HG02623 (cell line): ENCODE data around the gene GASK1A.

ENCODE experiments used
- ATAC-seq: cut with Tn5 transposase; IDR thresholded peaks from one replicate; pipeline ENCODE4 v1.9.1; 2021; ENCODE audit warnings: moderate library complexity; ENCODE audit not compliant: unreplicated experiment

GASK1A gene

GRCh38 chr3:43080726-43081568 lies 101.8 kb downstream of the GASK1A start:
- no peak for ATAC-seq

GRCh38 chr3:43081796-43082195 lies 102.7 kb downstream of the GASK1A start:
- ATAC-seq = no peak

GRCh38 chr3:43082457-43082856 lies 103.3 kb downstream of the GASK1A start:
- no peak for ATAC-seq

- ATAC-seq = no peak
Observed at GRCh38 chr3:43086460-43087165, 107.5 kb downstream of the GASK1A start.

GRCh38 chr3:43087249-43087776 lies 108.2 kb downstream of the GASK1A start:
- ATAC-seq = no peak

- ATAC-seq = no peak
Observed at GRCh38 chr3:43089081-43089480, 110.0 kb downstream of the GASK1A start.

- no peak for ATAC-seq
Observed at GRCh38 chr3:43090238-43090637, 111.1 kb downstream of the GASK1A start.

- no peak for ATAC-seq
Observed at GRCh38 chr3:43091481-43091880, 112.4 kb downstream of the GASK1A start.

GRCh38 chr3:43093006-43093405 lies 113.9 kb downstream of the GASK1A start:
- no peak for ATAC-seq

GRCh38 chr3:43093974-43094373 lies 114.9 kb downstream of the GASK1A start:
- no peak for ATAC-seq

GRCh38 chr3:43094381-43094780 lies 115.3 kb downstream of the GASK1A start:
- no peak for ATAC-seq

GRCh38 chr3:43094851-43095250 lies 115.7 kb downstream of the GASK1A start:
- ATAC-seq = no peak

- no peak for ATAC-seq
Observed at GRCh38 chr3:43095370-43095769, 116.3 kb downstream of the GASK1A start.

GRCh38 chr3:43096761-43097160 lies 117.7 kb downstream of the GASK1A start:
- no peak for ATAC-seq

GRCh38 chr3:43097400-43098080 lies 118.4 kb downstream of the GASK1A start:
- no peak for ATAC-seq

GRCh38 chr3:43098761-43099160 lies 119.7 kb downstream of the GASK1A start:
- no peak for ATAC-seq

- no peak for ATAC-seq
Observed at GRCh38 chr3:43102773-43103480, 123.8 kb downstream of the GASK1A start.

- no peak for ATAC-seq
Observed at GRCh38 chr3:43104039-43104438, 124.9 kb downstream of the GASK1A start.

- no peak for ATAC-seq
Observed at GRCh38 chr3:43104660-43105595, 125.8 kb downstream of the GASK1A start.
